ENCODE results near the gene C10orf67. TPM values are rescaled to one million over a fixed set of nuclear protein-coding genes. Genes with fewer than 3 reads are reported as not detected.
A peak's percentile ranks its signal among the peaks of the same experiment; 100 is the strongest.

The C10orf67 gene
- total RNA-seq, 1 experiment from 2014 or later = 0.13 TPM

DNA sequence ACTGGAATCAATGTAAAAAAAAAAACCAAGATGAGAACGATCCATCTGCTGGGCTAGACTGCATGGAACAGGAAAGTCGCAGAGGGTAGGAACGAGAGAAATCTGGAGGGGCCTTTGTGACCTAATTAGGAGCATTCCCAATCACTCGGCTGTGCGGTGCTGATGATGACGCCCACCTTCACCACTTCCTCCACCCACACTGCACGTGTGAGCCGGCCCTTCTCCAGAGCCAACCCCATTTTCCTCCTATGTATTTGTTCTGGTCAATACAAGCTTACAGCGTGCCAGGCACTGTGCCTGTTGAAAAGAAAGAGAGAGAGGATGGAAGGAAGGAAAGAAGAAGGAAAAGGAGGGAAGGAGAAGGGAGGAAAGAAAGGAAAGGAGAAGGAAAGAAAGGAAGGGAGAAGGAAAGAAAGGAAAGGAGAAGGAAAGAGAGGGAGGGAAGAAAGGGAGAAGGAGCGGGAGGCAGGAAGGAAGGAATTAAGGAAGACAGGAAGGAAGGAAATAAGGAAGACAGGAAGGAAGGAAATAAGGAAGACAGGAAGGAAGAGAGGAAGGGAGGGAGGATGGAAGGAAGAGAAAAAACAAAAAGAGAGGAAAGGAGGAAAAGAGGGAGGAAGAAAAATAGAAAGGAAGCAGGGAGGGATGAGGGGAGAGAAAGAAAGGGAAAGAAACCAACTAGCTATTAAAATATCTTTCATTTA lies 188.0 kb downstream of the C10orf67 start:
- no peaks in the 10 kb centered on the region for H3K27me3 ChIP-seq (replicated peaks; ENCODE audit: insufficient read depth, low read depth, low read length, poor library complexity)

DNA sequence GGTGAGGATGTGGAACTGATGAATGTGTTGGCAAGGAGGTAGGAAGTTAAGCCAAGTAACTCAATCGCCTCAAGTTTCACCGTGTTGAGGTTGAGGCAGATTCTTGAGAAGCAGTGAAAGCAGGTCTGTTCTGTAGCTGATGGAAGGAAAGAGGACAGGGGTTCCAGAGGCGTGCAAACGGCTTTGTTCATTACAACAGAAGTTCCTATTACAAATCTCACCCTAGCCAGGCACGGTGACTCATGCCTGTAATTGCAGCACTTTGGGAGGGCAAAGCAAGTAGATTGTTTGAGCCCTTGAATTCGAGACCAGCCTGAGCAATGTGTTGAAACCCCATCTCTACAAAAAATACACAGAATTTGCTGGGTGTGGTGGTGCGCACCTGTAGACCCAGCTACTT lies 189.4 kb downstream of the C10orf67 start:
- intact Hi-C loops (cut with micrococcal nuclease; ENCODE audit: unreplicated experiment) = loop anchor here (5.0 to 10.0 kb wide), 2 partner anchors 1200 to 1402 kb away; no protein-coding TSS in a partner anchor
- H3K4me3 ChIP-seq (ENCODE audit: low read depth, low read length, poor library complexity, severe bottlenecking) = no peak overlapping the region
- TF ChIP-seq CTCF (conservative IDR thresholded peaks at IDR 0.05; ENCODE audit: low read depth, low read length) = no peak
- no peak for TF ChIP-seq EZH2 (IDR thresholded peaks at IDR 0.05; ENCODE audit: borderline replicate concordance, low read depth, low read length, poor library complexity, severe bottlenecking)
- ChIA-PET POLR2A (ENCODE audit: low non-redundant PET) (no interaction called here), CTCF (no interaction called here)
- H3K9me3 ChIP-seq (ENCODE audit: low read depth, low read length, poor library complexity, severe bottlenecking) = no peaks in the 10 kb centered on the region
- no peaks in the 10 kb centered on the region for H3K36me3 ChIP-seq (ENCODE audit: insufficient read depth, low read length, poor library complexity, severe bottlenecking)
- no peaks in the 10 kb centered on the region for H3K27me3 ChIP-seq (replicated peaks; ENCODE audit: insufficient read depth, low read depth, low read length, poor library complexity)
- BruUV-seq (replicated peaks) = no TSS peak
- DNase-seq (ENCODE audit: low spot score) = peak; percentile 64
- no peak overlapping the region for H3K27ac ChIP-seq (ENCODE audit: low read depth, low read length, poor library complexity, severe bottlenecking)
- peaks cover 9% of the 10 kb centered on the region for H3K4me1 ChIP-seq (ENCODE audit: insufficient read depth, low read length, poor library complexity, severe bottlenecking)

More for the DNA sequence above, 188.0 kb downstream of the C10orf67 start:
- BruUV-seq (replicated peaks) = no TSS peak
- DNase-seq (ENCODE audit: low spot score) = no peak
- Histone ChIP-seq H3K36me3 (ENCODE audit: insufficient read depth, low read length, poor library complexity, severe bottlenecking) (no peaks in the 10 kb centered on the region), H3K27ac (ENCODE audit: low read depth, low read length, poor library complexity, severe bottlenecking) (no peak overlapping the region), H3K4me1 (ENCODE audit: insufficient read depth, low read length, poor library complexity, severe bottlenecking) (peaks cover 9% of the 10 kb centered on the region), H3K9me3 (ENCODE audit: low read depth, low read length, poor library complexity, severe bottlenecking) (no peaks in the 10 kb centered on the region), H3K4me3 (ENCODE audit: low read depth, low read length, poor library complexity, severe bottlenecking) (no peak overlapping the region)
- POLR2A ChIA-PET (ENCODE audit: low non-redundant PET) = no interaction called here
- TF ChIP-seq EZH2 (IDR thresholded peaks at IDR 0.05; ENCODE audit: borderline replicate concordance, low read depth, low read length, poor library complexity, severe bottlenecking) = no peak
- intact Hi-C loops (cut with micrococcal nuclease; ENCODE audit: unreplicated experiment) = loop anchor here (5.0 to 10.0 kb wide), 2 partner anchors 1198 to 1401 kb away; no protein-coding TSS in a partner anchor
- CTCF ChIA-PET = interaction anchor here (2.0 kb wide), 1 partner anchor 137 kb away, joined by 26 read pairs; no protein-coding TSS in a partner anchor

Small RNAs within 50 kb of the gene (microRNA-seq; reads per million reads assigned to microRNA genes)
- not detected for gene MIR1254-2

Other genes starting within 250 kb of the C10orf67 start
- gene MSRB2, start 249.2 kb downstream of the C10orf67 start, total RNA-seq (2021) = 6.4 and 9.1 TPM in 2 replicates
- gene PTF1A, start 152.5 kb downstream of the C10orf67 start, total RNA-seq (2021) = not detected in 2 replicates
- gene OTUD1, start 94.3 kb upstream of the C10orf67 start, total RNA-seq (2021) = 22.5 and 23.9 TPM in 2 replicates

Data from A673 (cell line).